ENCODE data around the gene SPOCK1.

SPOCK1 gene

DNA sequence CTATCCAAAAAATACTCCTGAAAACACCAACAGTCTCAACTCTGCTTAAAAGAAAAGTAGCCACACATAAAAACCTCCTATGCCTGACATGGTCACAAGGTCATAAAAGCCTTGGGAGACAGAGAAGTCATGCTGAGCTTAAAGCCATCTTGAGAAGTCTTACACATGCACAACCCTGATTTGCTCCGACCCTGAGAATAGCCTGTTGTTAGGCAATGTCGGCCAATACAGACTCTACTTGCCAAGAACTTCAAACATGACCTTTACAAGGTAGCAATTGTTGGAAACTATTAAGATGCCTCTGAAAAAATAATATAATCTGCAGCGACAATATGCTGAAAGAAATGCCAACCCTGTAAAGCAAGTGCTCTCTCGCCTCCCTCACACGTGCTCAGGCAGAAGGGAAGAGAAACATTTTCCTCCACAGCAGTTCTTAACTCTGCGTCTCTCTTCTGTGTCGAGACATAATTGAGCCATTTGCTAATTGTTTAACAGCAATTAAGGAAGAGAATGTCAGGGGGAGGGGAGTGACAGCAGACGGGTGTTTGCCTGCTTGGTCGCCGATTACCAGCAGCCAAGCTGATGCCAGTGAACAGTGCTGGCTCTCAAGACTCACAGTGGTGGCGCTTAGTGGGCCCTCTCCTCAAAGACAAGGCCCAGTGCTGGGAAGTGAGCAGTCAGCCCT, 393.6 kb downstream of the SPOCK1 start:
- no peak for DNase-seq (ENCODE audit: low read depth)

DNA sequence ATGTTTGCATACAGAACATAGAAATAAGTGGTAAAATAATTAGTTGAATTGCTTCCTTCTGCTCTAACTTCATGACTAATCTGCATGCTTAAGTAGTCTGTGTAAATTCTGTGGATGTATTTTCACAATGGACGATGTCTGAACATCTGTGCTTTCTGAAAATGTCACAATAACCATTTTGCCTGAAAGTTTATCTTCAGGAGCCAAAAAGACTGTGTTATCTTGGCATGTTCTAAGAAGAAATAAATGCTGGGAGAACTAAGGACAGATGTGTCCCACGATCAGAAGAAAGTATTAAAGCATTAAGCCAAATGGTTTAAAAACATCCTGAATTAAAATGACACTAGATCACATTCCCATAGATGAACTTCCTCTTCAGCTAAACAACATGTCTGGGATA, 397.6 kb downstream of the SPOCK1 start:
- DNase-seq (ENCODE audit: low read depth) = no peak

DNA sequence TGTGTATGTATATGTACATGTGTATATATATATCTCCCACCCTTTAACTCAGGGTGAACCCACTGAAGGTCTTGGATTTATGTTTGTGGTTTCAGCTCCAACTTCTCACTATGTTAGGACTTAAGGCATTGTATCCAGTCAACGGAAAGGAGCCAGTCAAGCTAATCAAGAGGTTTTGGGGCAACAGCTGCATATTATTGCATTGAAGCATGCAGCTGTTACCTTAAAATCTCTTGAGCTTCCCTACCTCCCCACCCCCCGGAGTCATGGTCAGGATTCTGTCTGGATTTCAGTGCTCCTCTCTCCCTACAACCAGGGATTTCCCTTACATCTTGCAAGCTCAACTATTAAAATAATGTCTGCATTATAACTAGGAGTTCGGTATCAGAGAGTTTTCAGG, 399.5 kb downstream of the SPOCK1 start:
- DNase-seq (ENCODE audit: low read depth) = no peak

GRCh38 chr5:137098663-137099062, 400.5 kb downstream of the SPOCK1 start:
- DNase-seq (ENCODE audit: low read depth) = no peak

GRCh38 chr5:137098238-137098637, 400.9 kb downstream of the SPOCK1 start:
- no peak for DNase-seq (ENCODE audit: low read depth)

- no peak for DNase-seq (ENCODE audit: low read depth)
Observed at GRCh38 chr5:137097203-137097602, 401.9 kb downstream of the SPOCK1 start.

DNA sequence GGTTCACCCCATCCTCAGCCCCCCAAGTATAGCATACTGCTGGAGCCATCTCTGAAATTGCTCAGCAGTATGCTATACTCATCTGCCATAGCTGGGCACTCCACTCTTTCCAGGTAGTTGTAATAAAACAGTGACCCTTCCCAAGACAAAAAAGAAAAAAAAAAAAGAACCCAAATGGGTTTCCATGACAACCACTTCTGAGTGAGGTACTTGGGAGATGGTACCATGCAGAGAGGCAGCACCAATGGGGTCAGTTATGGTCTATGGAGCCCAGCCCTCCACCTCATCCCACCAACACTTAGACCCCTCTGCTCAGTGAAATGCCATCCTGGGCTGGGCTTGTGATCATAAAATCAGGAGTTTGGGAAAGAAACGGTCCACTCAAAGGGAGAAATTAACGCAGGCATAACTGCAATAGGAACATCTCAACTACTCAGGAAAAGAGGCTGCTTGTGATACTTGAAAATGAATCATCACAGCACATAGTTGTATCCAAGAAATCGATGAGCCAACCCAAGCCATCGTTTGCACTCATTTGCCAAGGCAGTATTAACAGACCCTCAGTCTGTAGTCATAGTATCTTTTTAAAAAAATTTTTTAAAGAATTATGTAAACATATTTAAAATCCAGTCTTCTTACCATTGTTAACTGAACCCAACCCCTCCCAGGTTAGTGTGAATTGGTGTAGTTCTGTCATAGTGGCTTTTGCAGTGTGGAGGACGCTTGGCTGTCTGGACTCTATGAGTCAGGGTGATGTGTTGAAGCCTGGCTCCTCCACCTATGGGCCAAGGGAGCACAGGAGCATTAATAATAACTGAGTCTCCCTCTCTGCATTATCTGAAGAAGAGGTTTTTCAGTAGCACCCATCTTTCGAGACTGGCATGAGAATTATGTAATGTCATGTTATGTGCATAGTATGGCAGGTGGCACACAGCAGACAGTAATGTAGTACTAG, 402.7 kb downstream of the SPOCK1 start:
- no peak for DNase-seq (ENCODE audit: low read depth)

- no peak for DNase-seq (ENCODE audit: low read depth)
Observed at GRCh38 chr5:137095597-137095996, 403.5 kb downstream of the SPOCK1 start.

DNA sequence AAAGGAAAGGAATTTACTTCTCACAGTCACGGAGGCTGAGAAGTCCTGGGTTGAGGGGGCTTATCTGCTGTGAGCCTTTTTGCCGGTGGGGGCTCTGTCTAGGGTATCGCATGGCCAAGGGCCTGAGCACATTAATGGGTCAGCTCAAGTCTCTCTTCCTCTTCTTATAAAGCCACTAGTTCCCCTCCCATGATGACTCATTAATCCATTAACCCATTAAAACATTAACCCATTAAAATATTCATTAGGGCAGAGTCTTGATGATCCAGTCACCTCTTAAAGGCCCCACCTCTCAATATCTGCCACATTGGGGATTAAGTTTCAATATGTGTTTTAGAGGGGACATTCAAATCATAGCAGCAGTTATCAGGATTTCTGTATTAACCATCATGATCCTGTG, 406.3 kb downstream of the SPOCK1 start:
- no peak for DNase-seq (ENCODE audit: low read depth)

GRCh38 chr5:137091472-137091871, 407.7 kb downstream of the SPOCK1 start:
- DNase-seq (ENCODE audit: low read depth) = no peak

DNA sequence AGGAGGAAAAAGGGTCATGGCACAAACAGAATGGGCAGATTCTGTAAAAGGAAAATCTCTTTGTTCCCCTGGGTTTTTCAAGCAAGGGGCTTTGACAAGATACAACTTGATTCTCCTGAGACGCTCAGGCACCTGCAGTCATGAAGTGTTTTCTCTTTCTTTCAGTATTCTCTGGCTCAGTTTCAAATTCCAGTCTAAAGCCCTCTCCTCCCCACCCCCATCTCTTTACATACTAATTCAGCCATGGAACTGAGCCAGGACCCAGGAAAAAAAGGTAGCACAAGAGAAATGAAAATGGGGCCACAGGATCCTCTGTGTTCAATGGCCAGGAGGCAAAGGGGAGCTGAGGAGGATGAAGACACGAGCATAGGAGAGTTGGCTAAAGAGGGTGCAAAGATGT, 408.4 kb downstream of the SPOCK1 start:
- no peak for DNase-seq (ENCODE audit: low read depth)

DNA sequence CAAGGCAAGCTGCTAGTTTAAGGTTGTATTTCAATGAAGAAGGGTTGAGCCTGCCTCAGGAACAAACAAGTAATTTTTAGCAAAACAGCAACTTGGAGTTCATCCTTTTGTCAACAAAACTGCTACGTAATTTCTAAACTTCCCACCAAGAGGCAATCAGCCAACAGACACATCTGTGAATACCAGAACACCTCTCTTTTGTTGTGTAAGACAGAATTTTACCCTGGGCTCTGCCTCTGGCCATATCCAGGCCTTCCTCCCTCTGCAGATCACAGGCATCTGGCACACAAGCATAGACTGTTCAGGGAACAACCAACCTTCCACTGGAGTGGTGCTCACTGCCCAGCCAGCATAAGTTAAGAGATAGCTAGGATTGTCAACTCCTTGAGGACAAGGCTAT, 409.0 kb downstream of the SPOCK1 start:
- DNase-seq (ENCODE audit: low read depth) = no peak

DNA sequence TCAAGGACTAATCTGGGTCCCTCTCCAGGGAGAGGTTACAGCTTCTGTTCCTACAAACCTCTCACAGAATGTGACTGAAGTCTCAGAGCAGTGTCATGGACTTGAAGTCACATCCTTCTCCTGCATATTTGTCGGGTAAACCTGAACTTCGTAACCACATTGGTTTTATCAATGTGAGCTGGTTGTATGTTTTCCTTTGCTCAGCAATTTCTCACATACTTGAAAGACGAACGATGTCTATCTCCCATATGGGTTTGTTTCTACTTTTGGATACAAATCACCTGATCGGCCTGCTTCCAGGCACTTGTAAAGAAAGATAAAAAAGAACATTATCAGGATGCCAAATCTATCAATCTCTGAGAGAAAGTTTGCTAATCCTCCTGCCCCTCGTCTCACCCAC, 411.0 kb downstream of the SPOCK1 start:
- no peak for DNase-seq (ENCODE audit: low read depth)

DNA sequence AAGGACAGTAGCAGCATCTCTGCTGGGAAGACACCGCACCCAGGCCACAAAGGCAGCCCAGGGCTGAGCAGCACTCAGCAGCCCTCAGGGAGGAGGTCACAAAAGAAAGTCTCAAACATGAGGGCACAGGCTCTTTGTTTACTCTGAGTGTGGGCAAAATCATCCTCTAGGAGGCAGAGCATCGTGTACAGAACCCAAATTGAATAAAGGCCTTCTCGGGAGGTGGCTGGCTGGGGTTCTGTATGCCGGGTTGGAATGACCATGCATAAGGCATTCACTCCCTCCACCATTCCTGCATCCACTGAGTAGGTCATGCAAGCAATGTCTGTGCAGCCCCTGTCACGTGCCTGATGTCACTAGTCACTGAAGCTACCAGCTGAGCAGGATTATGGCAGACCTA, 412.8 kb downstream of the SPOCK1 start:
- DNase-seq (ENCODE audit: low read depth) = no peak

DNA sequence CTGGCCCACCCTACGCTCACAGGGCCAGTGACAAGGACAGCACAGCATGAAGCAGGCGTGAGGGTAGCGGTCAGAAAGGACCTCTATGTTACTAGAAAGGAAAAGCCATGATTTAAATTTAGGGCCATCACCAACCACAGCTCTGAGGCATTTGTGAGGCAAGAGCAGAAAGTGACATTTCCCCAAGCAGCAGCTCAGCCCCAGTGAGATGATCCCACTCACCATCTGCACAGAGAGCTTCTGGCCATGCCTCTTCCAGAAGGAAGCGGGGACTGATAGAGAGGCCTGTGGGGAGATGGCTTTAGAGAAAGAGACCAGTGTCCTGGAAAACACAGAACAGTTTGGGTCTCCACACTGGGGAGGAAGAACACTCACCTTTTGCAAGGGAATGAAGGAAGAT, 413.9 kb downstream of the SPOCK1 start:
- no peak for DNase-seq (ENCODE audit: low read depth)

GRCh38 chr5:137084016-137084415, 415.1 kb downstream of the SPOCK1 start:
- DNase-seq (ENCODE audit: low read depth) = no peak

DNA sequence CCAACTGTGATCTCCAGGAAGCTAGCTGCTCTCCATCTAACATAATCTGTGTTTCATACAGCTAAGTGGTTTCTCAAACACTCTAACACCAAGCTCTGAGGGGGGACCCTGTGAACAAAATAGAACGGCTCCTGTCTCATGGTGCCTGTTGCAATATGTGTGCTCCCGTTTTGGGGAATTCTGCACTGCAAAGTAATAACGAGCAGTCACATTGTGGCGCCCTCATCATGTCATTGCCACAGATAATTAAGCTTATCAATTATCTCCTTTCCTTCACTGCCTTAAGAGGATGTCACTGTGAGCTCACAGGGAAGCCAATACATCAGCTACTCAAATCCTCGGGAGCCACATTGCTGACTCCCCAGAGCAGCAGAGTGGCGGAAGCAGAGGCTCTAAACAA, 416.2 kb downstream of the SPOCK1 start:
- no peak for DNase-seq (ENCODE audit: low read depth)

DNA sequence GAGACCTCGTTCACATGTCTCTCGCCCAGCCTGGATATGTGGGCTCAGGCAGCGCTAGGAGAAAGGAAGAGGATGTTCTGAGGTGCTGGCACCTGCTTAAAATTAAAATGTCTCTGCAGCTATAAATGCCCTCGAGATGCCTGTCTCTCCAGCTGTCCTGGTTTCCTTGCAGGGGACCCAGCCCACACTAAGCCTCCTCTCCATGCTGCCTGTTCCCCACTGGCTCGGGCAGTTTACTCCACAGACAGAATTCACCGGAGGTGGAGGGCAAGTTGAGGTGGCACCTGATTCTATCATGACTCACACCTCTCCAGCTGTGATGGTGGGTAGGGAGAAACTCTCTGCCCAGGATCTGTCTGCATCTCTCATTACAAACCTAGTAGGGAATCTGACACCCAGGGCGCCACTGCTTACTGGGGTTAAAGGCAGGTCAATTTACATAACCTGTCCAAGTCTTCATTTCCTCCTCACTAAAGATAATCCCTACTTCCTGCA, 420.9 kb downstream of the SPOCK1 start:
- DNase-seq (ENCODE audit: low read depth) = no peak

DNA sequence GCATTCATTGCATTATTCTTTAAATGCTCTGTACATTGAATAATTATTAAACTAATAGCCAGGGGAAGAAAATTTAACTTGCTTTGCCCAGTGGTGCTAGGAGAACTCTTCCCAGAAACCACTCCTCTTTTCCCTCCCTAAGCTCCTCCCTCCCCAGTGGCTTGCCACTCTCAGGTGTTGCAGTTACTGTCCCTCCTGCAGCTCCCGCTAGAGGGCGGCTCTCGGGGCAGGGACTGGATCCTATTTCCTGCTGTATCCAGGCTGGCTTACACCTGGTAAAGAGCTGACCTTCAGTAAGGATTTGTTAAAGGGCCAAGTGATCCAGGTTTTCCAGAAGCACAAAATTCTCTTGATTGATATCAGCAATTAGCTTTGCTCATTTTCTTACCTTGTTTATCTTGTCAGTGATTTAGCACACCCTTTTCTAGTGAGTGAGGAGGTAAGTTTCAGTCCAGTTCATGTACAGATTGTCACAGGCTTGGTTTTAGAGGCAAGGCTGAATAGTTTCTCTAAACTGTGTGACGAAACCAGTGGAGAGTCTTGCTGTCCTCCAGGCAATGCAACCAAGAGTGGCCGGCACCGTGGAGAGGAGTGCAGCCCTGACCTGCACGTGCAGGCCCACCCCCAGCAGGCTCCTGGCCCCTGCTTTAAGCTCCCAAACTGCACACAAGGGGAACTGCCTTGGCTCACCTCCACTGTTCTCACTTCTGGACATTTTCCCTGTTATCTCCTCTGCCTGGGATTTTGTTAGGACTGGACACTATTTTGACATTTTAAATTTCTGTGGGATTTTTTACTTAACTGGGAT, 423.8 kb downstream of the SPOCK1 start:
- DNase-seq (ENCODE audit: low read depth) = no peak

- no peak for DNase-seq (ENCODE audit: low read depth)
Observed at GRCh38 chr5:137073189-137073588, 425.9 kb downstream of the SPOCK1 start.

DNA sequence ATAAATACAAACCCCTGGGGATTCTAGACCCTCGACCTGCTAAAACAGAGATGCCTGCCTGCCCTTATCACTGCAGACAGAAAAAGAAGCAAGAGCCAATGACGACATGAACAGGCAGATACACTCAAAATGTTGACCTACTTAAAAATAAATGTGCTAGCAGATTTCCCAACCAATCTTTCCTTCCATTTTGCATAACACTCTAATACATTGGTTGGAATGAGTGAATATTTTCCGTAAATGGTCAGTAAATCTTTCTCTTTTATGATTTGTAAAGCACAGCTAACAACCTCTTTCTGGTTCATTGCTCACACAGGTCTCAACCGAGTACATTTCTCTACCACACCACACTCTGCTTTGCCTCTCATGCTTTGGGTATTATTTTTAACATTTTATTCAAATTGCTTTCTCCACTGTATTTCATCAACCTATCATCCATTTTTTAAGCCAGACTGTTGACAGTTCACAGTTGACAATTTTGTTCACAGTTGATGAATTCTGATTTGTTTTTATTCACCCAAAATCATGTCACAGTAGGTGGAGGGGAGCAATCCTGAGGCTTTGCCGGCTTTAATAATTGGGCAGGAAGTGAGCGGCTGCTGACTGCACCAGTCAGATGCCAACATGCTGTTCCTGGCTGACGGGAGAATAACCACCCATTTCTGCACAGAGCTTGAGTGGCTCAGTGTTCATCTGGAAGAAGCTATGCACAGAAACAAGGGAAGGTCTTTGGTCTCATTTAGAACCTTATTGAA, 426.6 kb downstream of the SPOCK1 start:
- DNase-seq (ENCODE audit: low read depth) = no peak

GRCh38 chr5:137071931-137072330, 427.2 kb downstream of the SPOCK1 start:
- DNase-seq (ENCODE audit: low read depth) = no peak
